Measurements from ENCODE around the gene SHFL. TPM values are rescaled to one million over a fixed set of nuclear protein-coding genes. Genes with fewer than 3 reads are reported as not detected.

The SHFL gene
- total RNA-seq, 2 donors from 2014 or later: 55.0 to 70.4 TPM

- no peak for DNase-seq
- Mint-ChIP-seq H3K4me3 (no peak overlapping the region), H3K27me3 (ENCODE audit: low read depth) (no peaks in the 10 kb centered on the region), H3K4me1 (ENCODE audit: low read depth) (peaks cover 15% of the 10 kb centered on the region), H3K9me3 (no peaks in the 10 kb centered on the region), H3K36me3 (ENCODE audit: insufficient read depth in 2 of 2) (peaks cover 7 to 12% of the 10 kb centered on the region in 2 donors), H3K27ac (no peak overlapping the region)
- ATAC-seq (replicated peaks in 1 of 2): no peak
These were observed 6.0 kb downstream of the SHFL start for GRCh38 chr19:10091895-10092641.

GRCh38 chr19:10092648-10093294 lies 6.7 kb downstream of the SHFL start:
- H3K4me3 Mint-ChIP-seq: no peak overlapping the region
- peak overlapping the region; percentile 17 for H3K27ac Mint-ChIP-seq
- H3K27me3 Mint-ChIP-seq (ENCODE audit: low read depth): no peaks in the 10 kb centered on the region
- no peaks in the 10 kb centered on the region for H3K9me3 Mint-ChIP-seq
- peaks cover 11% of the 10 kb centered on the region for H3K4me1 Mint-ChIP-seq (ENCODE audit: low read depth)
- ATAC-seq (replicated peaks in 1 of 2) (no peak), DNase-seq (no peak)
- peaks cover 5 to 11% of the 10 kb centered on the region in 2 donors for H3K36me3 Mint-ChIP-seq (ENCODE audit: insufficient read depth in 2 of 2)

GRCh38 chr19:10093295-10094186 lies 7.4 kb downstream of the SHFL start:
- Mint-ChIP-seq H3K27ac (peak overlapping the region; percentile 35), H3K36me3 (ENCODE audit: insufficient read depth in 2 of 2) (peaks cover 5 to 11% of the 10 kb centered on the region in 2 donors), H3K9me3 (no peaks in the 10 kb centered on the region), H3K4me1 (ENCODE audit: low read depth) (peaks cover 14% of the 10 kb centered on the region), H3K4me3 (no peak overlapping the region), H3K27me3 (ENCODE audit: low read depth) (no peaks in the 10 kb centered on the region)
- ATAC-seq (replicated peaks in 1 of 2) (no peak), DNase-seq (no peak)

GRCh38 chr19:10095622-10095947 lies 9.5 kb downstream of the SHFL start:
- ATAC-seq (replicated peaks in 1 of 2): no peak
- Mint-ChIP-seq H3K4me3 (peak overlapping the region; percentile 25 to 60), H3K27me3 (ENCODE audit: low read depth) (no peaks in the 10 kb centered on the region), H3K9me3 (no peaks in the 10 kb centered on the region), H3K27ac (peak overlapping the region; percentile 96), H3K36me3 (ENCODE audit: insufficient read depth in 2 of 2) (peaks cover 5 to 11% of the 10 kb centered on the region in 2 donors), H3K4me1 (ENCODE audit: low read depth) (peaks cover 30% of the 10 kb centered on the region)
- DNase-seq: no peak

DNA sequence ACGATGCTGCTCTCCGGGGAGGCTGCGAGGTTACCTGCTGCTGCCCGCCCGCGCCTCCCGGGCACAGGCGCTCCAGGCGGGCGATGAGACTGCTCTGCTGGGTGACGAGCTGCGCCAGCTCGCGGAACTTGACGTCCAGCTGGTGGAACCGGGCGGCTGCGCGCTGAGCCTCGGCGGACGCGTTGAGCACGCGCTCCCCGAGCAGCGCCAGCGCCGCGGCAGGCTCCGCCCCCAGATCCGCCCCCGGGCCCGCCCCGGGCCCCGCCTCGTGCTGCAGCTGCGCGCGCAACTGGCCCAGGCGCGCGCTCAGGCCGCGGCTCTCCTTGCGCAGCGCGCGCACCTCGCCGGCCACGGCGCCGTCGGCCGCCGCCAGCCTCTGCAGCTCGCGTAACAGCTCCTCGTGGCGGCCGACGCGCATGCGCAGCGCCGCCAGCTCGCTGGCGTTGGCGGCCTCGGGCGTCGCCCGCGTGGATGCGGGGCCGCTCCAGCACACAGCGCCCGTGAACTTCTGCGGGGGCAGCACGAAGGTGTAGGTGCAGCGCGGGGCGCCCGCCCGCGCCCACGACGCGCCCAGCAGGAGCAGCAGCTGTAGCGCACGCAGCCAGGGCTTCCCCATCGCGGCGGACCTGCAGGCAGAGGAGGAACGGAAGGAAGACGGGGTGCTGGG lies 10.0 kb downstream of the SHFL start:
- Mint-ChIP-seq H3K27me3 (ENCODE audit: low read depth) (no peaks in the 10 kb centered on the region), H3K36me3 (ENCODE audit: insufficient read depth in 2 of 2) (peaks cover 5 to 11% of the 10 kb centered on the region in 2 donors), H3K9me3 (no peaks in the 10 kb centered on the region), H3K27ac (no peak overlapping the region), H3K4me3 (peak overlapping the region; percentile 76 to 87), H3K4me1 (ENCODE audit: low read depth) (peaks cover 35% of the 10 kb centered on the region)
- ATAC-seq (replicated peaks in 1 of 2): peak; percentile 94 to 95
- DNase-seq: peak; percentile 89 to 96

GRCh38 chr19:10096615-10096963 lies 10.5 kb downstream of the SHFL start:
- no peak for ATAC-seq (replicated peaks in 1 of 2)
- no peaks in the 10 kb centered on the region for H3K9me3 Mint-ChIP-seq
- peak overlapping the region; percentile 76 to 87 for H3K4me3 Mint-ChIP-seq
- peaks cover 5 to 11% of the 10 kb centered on the region in 2 donors for H3K36me3 Mint-ChIP-seq (ENCODE audit: insufficient read depth in 2 of 2)
- H3K27ac Mint-ChIP-seq: peak overlapping the region; percentile 42
- no peaks in the 10 kb centered on the region for H3K27me3 Mint-ChIP-seq (ENCODE audit: low read depth)
- DNase-seq: no peak
- H3K4me1 Mint-ChIP-seq (ENCODE audit: low read depth): peaks cover 40% of the 10 kb centered on the region

GRCh38 chr19:10100163-10100785 lies 14.2 kb downstream of the SHFL start:
- Mint-ChIP-seq H3K4me3 (peak overlapping the region; percentile 9 to 35), H3K27ac (peak overlapping the region; percentile 39), H3K4me1 (ENCODE audit: low read depth) (peaks cover 74% of the 10 kb centered on the region), H3K36me3 (ENCODE audit: insufficient read depth in 2 of 2) (peaks cover 0 to 2% of the 10 kb centered on the region in 2 donors), H3K9me3 (no peaks in the 10 kb centered on the region), H3K27me3 (ENCODE audit: low read depth) (no peaks in the 10 kb centered on the region)
- DNase-seq (no peak), ATAC-seq (replicated peaks in 1 of 2) (no peak)

DNA sequence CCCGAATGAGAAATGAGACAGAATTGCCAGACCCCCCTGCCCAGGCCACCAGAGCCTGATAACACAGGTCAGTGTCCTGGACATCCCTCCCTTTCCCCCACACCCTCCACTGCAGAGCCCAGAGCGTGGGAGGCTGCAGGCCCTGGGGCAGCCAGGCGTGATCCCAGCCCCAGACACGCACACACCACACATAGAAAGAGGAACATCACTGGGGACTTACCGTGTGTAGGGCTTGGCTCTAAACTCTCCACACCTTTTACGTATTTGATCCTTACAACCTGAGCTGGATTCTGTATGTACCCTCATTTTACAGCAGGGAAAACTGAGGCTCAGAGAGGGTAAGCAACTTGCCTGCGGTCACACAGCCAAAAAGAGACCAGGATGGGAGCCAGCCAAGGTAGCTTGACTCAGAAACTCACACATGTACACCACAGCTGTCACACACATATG lies 16.7 kb downstream of the SHFL start:
- H3K4me1 Mint-ChIP-seq (ENCODE audit: low read depth): peaks cover 85% of the 10 kb centered on the region
- peak overlapping the region; percentile 56 for H3K27ac Mint-ChIP-seq
- ATAC-seq (replicated peaks in 1 of 2): no peak
- peak overlapping the region; percentile 74 to 87 for H3K4me3 Mint-ChIP-seq
- no peak for DNase-seq
- H3K9me3 Mint-ChIP-seq: no peaks in the 10 kb centered on the region
- peaks cover 5 to 12% of the 10 kb centered on the region in 2 donors for H3K36me3 Mint-ChIP-seq (ENCODE audit: insufficient read depth in 2 of 2)
- no peaks in the 10 kb centered on the region for H3K27me3 Mint-ChIP-seq (ENCODE audit: low read depth)

GRCh38 chr19:10104130-10104513 lies 18.0 kb downstream of the SHFL start:
- no peak for ATAC-seq (replicated peaks in 1 of 2)

DNA sequence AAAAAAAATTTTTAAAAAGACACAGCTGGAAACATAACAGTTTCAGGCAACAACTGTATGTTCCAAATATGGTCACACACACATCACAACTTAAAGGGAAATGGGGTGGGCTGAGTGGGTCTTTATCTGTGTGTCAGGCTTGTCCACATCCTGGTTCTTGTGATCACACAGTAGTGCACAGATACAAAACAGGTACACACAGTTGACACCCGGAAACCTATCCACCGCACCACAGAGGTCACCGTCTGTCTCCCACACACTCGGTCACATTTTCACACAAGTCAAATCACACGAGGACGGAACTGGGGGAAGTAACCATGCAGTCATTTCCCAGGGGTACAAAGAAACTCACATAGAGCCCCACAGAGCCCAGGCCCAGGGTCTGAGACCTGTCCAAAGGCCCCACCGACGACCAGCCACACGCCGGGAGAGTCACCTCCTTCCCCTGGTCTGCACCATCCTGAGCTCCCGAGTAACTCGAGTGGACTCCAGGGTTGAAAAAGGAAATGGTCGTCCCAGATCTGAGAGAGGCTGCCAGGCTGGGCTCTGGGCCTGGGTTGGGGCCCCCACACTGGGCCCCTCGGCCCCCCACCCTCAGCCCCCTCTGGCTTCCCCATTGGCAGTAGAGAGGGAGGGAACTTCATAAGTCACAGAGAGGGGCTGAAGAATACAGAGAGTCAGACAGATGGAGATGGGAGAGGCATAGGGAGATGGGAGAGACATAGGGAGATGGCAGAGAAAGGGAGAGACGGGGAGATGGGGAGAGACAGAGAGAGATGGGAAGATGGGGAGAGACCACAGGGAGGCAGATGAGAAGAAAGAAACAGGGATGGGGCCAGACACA lies 18.8 kb downstream of the SHFL start:
- ATAC-seq (replicated peaks in 1 of 2) (peak; percentile 78 to 79), DNase-seq (peak; percentile 83 to 89)
- Mint-ChIP-seq H3K9me3 (no peaks in the 10 kb centered on the region), H3K4me3 (peak overlapping the region; percentile 91 to 92), H3K4me1 (ENCODE audit: low read depth) (peaks cover 83% of the 10 kb centered on the region), H3K27ac (peak overlapping the region; percentile 99), H3K36me3 (ENCODE audit: insufficient read depth in 2 of 2) (peaks cover 5 to 19% of the 10 kb centered on the region in 2 donors), H3K27me3 (ENCODE audit: low read depth) (no peaks in the 10 kb centered on the region)

More at GRCh38 chr19:10104130-10104513, 18.0 kb downstream of the SHFL start:
- H3K27me3 Mint-ChIP-seq (ENCODE audit: low read depth): no peaks in the 10 kb centered on the region
- peak overlapping the region; percentile 99 for H3K27ac Mint-ChIP-seq
- H3K36me3 Mint-ChIP-seq (ENCODE audit: insufficient read depth in 2 of 2): peaks cover 5 to 15% of the 10 kb centered on the region in 2 donors
- peak overlapping the region; percentile 91 to 92 for H3K4me3 Mint-ChIP-seq
- H3K4me1 Mint-ChIP-seq (ENCODE audit: low read depth): peaks cover 82% of the 10 kb centered on the region
- DNase-seq: no peak
- no peaks in the 10 kb centered on the region for H3K9me3 Mint-ChIP-seq

DNA sequence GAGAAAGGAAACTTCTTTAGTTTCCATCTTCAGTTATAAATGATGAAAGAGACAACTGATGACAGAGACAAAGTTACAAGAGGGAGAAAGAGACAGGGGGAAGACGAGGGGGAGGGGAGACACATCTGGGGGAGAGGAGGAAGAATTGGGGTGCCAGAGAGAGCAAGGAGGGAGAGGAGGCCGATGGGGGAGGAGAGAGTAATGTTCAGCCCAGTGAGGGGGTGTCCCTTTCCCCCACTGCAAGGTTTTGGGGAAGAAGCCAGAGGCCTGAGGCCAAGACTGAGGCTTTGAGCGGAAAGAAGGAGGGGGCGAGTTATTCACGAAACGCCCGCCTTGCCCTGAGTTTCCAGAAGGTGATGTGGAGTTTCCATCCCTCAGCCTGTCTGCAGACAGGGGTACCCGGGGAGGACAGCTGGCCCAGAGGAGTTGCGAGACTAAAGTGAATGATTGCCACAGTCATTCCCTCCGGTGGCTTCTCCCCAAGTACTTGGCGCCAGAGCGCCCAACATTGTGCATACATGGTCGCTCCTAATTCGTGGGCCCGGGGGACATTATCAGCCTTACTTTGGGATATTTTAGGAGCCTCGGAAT lies 19.5 kb downstream of the SHFL start:
- peaks cover 86% of the 10 kb centered on the region for H3K4me1 Mint-ChIP-seq (ENCODE audit: low read depth)
- H3K9me3 Mint-ChIP-seq: no peaks in the 10 kb centered on the region
- peaks cover 6 to 24% of the 10 kb centered on the region in 2 donors for H3K36me3 Mint-ChIP-seq (ENCODE audit: insufficient read depth in 2 of 2)
- no peaks in the 10 kb centered on the region for H3K27me3 Mint-ChIP-seq (ENCODE audit: low read depth)
- ATAC-seq (replicated peaks in 1 of 2): peak; percentile 55 to 63
- peak overlapping the region; percentile 91 to 92 for H3K4me3 Mint-ChIP-seq
- peak; percentile 81 to 89 for DNase-seq
- H3K27ac Mint-ChIP-seq: peak overlapping the region; percentile 99
